ENCODE measurements around the gene PPP2R3B. TPM values are rescaled to one million over a fixed set of nuclear protein-coding genes. Genes with fewer than 3 reads are reported as not detected.

Gene PPP2R3B
- total RNA-seq, 2 donors from 2014 or later = 20.6 to 73.2 TPM

GRCh38 chrX:290476-291166, 96.1 kb downstream of the PPP2R3B start:
- no peaks in the 10 kb centered on the region for H3K4me1 ChIP-seq (replicated peaks)
- TF ChIP-seq POLR2A (IDR thresholded peaks at IDR 0.05) (no peak), POLR2AphosphoS5 (IDR thresholded peaks at IDR 0.05) (no peak), CTCF (IDR thresholded peaks at IDR 0.05) (no peak)
- no peak overlapping the region for H3K4me3 ChIP-seq
- WGBS = 87% methylated on average over 39 of the region's 42 CpGs
- no peak for DNase-seq (ENCODE audit: low spot score)
- no peaks in the 10 kb centered on the region for H3K36me3 ChIP-seq
- no peaks in the 10 kb centered on the region for H3K27me3 ChIP-seq (replicated peaks; ENCODE audit: insufficient read depth)
- intact Hi-C loops (cut with DNase I) = no loop called here
- no peaks in the 10 kb centered on the region for H3K9me3 ChIP-seq
- H3K27ac ChIP-seq = no peak overlapping the region

GRCh38 chrX:288561-288991, 98.1 kb downstream of the PPP2R3B start:
- intact Hi-C loops (cut with DNase I) = no loop called here
- Histone ChIP-seq H3K4me3 (no peak overlapping the region), H3K4me1 (replicated peaks) (no peaks in the 10 kb centered on the region), H3K27me3 (replicated peaks; ENCODE audit: insufficient read depth) (no peaks in the 10 kb centered on the region), H3K9me3 (no peaks in the 10 kb centered on the region), H3K36me3 (no peaks in the 10 kb centered on the region), H3K27ac (no peak overlapping the region)
- TF ChIP-seq POLR2AphosphoS5 (IDR thresholded peaks at IDR 0.05) (no peak), POLR2A (IDR thresholded peaks at IDR 0.05) (no peak), CTCF (IDR thresholded peaks at IDR 0.05) (no peak)
- WGBS = 89% methylated on average over 23 of the region's 25 CpGs
- DNase-seq (ENCODE audit: low spot score) = no peak

GRCh38 chrX:287670-288069, 99.0 kb downstream of the PPP2R3B start:
- 85% methylated on average over 7 of the region's 7 CpGs for WGBS
- Histone ChIP-seq H3K27ac (no peak overlapping the region), H3K4me3 (no peak overlapping the region), H3K36me3 (no peaks in the 10 kb centered on the region), H3K4me1 (replicated peaks) (no peaks in the 10 kb centered on the region), H3K27me3 (replicated peaks; ENCODE audit: insufficient read depth) (no peaks in the 10 kb centered on the region), H3K9me3 (no peaks in the 10 kb centered on the region)
- DNase-seq (ENCODE audit: low spot score) = no peak
- intact Hi-C loops (cut with DNase I) = no loop called here
- TF ChIP-seq POLR2A (IDR thresholded peaks at IDR 0.05) (no peak), CTCF (IDR thresholded peaks at IDR 0.05) (no peak), POLR2AphosphoS5 (IDR thresholded peaks at IDR 0.05) (no peak)

- H3K4me3 ChIP-seq = no peak overlapping the region
- no peak overlapping the region for H3K27ac ChIP-seq
- no peaks in the 10 kb centered on the region for H3K9me3 ChIP-seq
- 95% methylated on average over 13 of the region's 13 CpGs for WGBS
- no peaks in the 10 kb centered on the region for H3K27me3 ChIP-seq (replicated peaks; ENCODE audit: insufficient read depth)
- intact Hi-C loops (cut with DNase I) = no loop called here
- no peaks in the 10 kb centered on the region for H3K4me1 ChIP-seq (replicated peaks)
- H3K36me3 ChIP-seq = no peaks in the 10 kb centered on the region
- TF ChIP-seq CTCF (IDR thresholded peaks at IDR 0.05) (no peak), POLR2A (IDR thresholded peaks at IDR 0.05) (no peak), POLR2AphosphoS5 (IDR thresholded peaks at IDR 0.05) (no peak)
- no peak for DNase-seq (ENCODE audit: low spot score)
Observed at GRCh38 chrX:285076-285677, 101.5 kb downstream of the PPP2R3B start.

Small RNA genes within 50 kb of the gene (small RNA-seq; reads per million reads assigned to genes)
- 0 reads per million in 2 donors for gene RF00017

Other genes with a start within 250 kb of the PPP2R3B start
- 10 to 100 TPM; 12.9 to 20.8 TPM for gene PLCXD1, start 105.5 kb downstream of the PPP2R3B start, total RNA-seq
- gene GTPBP6, start 68.1 kb downstream of the PPP2R3B start, total RNA-seq = 10 to 100 TPM; 43.9 to 69.6 TPM
- gene SHOX, start 243.9 kb upstream of the PPP2R3B start, total RNA-seq = not detected